ENCODE measurements around the gene DYRK3. TPM values are rescaled to one million over a fixed set of nuclear protein-coding genes. Genes with fewer than 3 reads are reported as not detected.

DYRK3 gene
- total RNA-seq, 2 donors from 2014 or later = 8.4 to 10.7 TPM

GRCh38 chr1:206672844-206673758, 37.8 kb downstream of the DYRK3 start:
- no peak for DNase-seq (ENCODE audit: low spot score)
- intact Hi-C loops (cut with DNase I) = no loop called here

GRCh38 chr1:206674236-206674635, 38.9 kb downstream of the DYRK3 start:
- intact Hi-C loops (cut with DNase I) = no loop called here
- DNase-seq (ENCODE audit: low spot score) = no peak

- intact Hi-C loops (cut with DNase I) = no loop called here
- peak; percentile 83 for DNase-seq (ENCODE audit: low spot score)
Observed at GRCh38 chr1:206674745-206675175, 39.4 kb downstream of the DYRK3 start.

DNA sequence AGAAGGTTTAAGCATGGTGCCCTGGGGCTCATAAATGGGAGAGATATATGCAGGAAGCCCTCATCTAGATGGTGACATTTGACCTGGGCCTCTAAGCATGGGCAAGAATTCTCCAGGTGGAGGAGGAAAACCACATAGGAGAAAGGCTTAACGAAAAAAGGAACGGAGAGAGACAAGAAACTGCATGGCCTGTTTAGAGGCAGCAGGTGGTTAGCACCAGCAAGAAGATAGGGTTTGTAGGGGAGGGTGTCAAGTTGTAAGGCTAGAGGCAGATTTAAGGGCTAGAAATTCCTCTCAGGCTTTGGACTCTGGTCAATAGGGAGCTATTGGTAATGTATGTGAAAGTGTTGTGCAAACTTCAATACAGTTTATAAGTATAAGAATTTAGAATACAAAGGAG, 41.2 kb downstream of the DYRK3 start:
- DNase-seq (ENCODE audit: low spot score) = no peak
- intact Hi-C loops (cut with DNase I) = no loop called here

GRCh38 chr1:206678490-206678889, 43.2 kb downstream of the DYRK3 start:
- intact Hi-C loops (cut with DNase I) = no loop called here
- no peak for DNase-seq (ENCODE audit: low spot score)

- intact Hi-C loops (cut with DNase I) = no loop called here
- no peak for DNase-seq (ENCODE audit: low spot score)
Observed at GRCh38 chr1:206679738-206680211, 44.4 kb downstream of the DYRK3 start.

GRCh38 chr1:206680279-206680678, 44.9 kb downstream of the DYRK3 start:
- intact Hi-C loops (cut with DNase I) = no loop called here
- DNase-seq (ENCODE audit: low spot score) = no peak

DNA sequence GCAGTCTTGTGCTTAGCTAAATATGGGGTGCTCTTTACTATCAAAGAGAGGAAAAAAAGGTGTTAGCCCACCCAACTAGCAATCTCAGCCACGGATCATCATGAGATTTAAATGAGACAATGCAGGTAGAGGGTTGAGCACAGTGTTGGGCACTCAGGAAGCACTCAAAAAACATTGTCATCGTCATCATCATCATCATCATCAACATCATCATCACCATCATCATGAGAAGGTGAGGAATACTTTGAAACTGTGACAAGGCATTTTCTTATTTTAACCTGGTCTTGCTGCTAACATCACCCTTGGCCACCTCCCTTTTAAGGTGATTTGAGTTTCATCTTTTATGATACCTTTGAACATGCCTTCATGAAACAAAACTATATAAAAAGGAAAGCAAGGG, 46.0 kb downstream of the DYRK3 start:
- intact Hi-C loops (cut with DNase I) = no loop called here
- no peak for DNase-seq (ENCODE audit: low spot score)

DNA sequence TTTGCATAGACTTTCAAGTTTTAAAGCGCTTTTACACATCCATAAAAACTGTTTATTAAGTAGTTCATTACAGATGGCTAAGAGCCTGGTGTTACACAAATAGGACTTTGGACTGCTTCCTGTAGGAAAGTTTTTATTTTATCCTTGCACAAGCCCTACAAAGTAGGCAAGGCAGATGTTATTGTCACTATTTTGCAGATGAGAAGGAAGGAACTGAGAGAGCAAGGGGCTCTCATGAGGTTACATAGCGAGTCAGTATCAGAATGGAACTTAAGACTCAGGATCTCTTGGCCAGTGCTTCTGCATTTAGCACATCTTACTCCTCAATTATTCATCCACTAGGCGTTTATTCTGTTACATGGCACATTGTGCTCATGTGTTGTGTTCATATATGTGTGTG, 46.8 kb downstream of the DYRK3 start:
- intact Hi-C loops (cut with DNase I) = no loop called here
- DNase-seq (ENCODE audit: low spot score) = no peak

- DNase-seq (ENCODE audit: low spot score) = no peak
- intact Hi-C loops (cut with DNase I) = no loop called here
Observed at GRCh38 chr1:206683313-206683712, 48.0 kb downstream of the DYRK3 start.

DNA sequence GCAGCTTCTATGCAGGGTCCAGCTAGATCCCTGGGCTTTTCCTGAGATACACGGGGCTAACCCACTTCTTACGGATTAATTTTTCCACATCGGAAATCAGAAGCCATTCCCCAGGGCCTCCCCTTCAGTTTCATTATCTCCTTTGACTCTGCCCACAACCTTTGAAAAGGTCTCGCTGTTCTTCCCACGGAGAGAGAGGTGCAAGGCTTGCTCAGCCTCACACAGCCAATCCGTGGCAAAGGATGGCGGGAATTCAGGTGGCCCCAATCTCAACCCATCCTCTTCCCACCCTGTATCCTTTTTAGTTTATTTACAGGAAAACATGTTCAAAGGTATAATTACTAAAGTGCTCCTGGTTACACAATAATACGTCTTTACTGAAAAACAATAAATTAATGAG, 48.7 kb downstream of the DYRK3 start:
- intact Hi-C loops (cut with DNase I) = no loop called here
- no peak for DNase-seq (ENCODE audit: low spot score)

GRCh38 chr1:206684478-206685333, 49.4 kb downstream of the DYRK3 start, which contains the start of gene MAPKAPK2:
TSS of gene MAPKAPK2 (plus strand) at chr1:206684905. CDS start at chr1:206685230, 325 bp downstream.
- intact Hi-C loops (cut with DNase I) = loop anchor here in 1 of 2 donors (5.0 kb wide), 1 partner anchor 43 kb away; no protein-coding TSS in a partner anchor
- peak; percentile 94 for DNase-seq (ENCODE audit: low spot score)

DNA sequence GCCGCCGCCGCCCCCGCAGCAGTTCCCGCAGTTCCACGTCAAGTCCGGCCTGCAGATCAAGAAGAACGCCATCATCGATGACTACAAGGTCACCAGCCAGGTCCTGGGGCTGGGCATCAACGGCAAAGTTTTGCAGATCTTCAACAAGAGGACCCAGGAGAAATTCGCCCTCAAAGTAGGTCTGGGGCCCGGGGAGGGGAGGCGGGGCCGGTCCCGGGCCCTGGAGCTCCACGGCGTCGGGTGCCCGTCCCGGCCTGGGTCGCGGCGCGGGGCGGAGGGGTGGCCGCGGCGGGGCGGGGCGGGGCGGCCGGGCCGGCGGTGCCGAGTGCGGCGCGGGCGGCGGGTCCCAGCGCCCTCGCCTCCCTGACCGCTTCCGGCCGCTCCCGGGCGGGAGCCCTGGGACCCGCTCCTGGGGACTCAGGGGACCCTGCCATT, 50.0 kb downstream of the DYRK3 start:
- intact Hi-C loops (cut with DNase I) = loop anchor here in 1 of 2 donors (5.0 kb wide), 1 partner anchor 42 kb away; no protein-coding TSS in a partner anchor
- peak; percentile 85 for DNase-seq (ENCODE audit: low spot score)

- peak; percentile 91 for DNase-seq (ENCODE audit: low spot score)
- intact Hi-C loops (cut with DNase I) = loop anchor here in 1 of 2 donors (5.0 kb wide), 1 partner anchor 41 kb away; no protein-coding TSS in a partner anchor
Observed at GRCh38 chr1:206685769-206686477, 50.6 kb downstream of the DYRK3 start.

DNA sequence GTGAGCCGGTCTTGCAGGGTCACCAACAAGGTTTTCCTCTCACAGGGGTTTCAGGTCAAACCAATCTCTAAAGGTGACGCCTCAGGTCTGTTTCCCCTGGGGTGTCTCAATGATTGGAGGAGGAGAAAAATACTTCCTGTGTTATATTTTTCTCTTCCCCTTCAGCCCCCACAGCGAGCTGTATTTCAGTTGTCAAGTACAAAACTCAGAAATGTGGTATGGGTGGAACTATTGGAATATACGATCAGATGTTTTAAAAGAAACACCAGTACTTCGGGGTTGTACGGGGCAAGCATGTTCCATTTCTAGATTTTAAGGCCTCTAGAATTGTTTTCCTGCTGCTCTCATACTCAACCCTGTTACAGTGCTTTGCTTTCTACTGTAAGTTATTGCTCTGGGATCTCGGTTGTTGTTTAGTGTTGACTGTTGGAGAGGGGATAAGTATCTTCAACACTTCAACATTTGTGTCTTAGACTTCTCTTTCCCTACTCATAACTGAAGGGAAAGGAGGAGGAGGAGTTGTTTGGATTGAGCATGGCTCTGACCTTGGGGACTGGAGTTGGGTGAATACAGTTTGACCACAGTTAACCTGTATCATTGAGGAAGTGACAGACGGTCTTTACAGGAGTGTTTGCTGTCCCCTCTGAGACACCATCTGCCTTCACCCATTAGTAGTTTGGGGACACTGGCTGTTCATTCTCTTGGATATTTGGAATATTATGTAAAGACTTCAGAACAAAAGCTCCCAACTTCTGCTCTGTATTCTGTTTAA, 51.3 kb downstream of the DYRK3 start:
- intact Hi-C loops (cut with DNase I) = loop anchor here in 1 of 2 donors (5.0 kb wide), 1 partner anchor 41 kb away; no protein-coding TSS in a partner anchor
- DNase-seq (ENCODE audit: low spot score) = no peak

- intact Hi-C loops (cut with DNase I) = loop anchor here in 1 of 2 donors (5.0 kb wide), 1 partner anchor 40 kb away; no protein-coding TSS in a partner anchor
Observed at GRCh38 chr1:206687251-206687914, 52.0 kb downstream of the DYRK3 start.

GRCh38 chr1:206687915-206688442, 52.6 kb downstream of the DYRK3 start:
- intact Hi-C loops (cut with DNase I) = loop anchor here in 1 of 2 donors (5.0 kb wide), 1 partner anchor 39 kb away; no protein-coding TSS in a partner anchor

More at GRCh38 chr1:206687251-206687914, 52.0 kb downstream of the DYRK3 start:
- DNase-seq (ENCODE audit: low spot score) = no peak

More at GRCh38 chr1:206687915-206688442, 52.6 kb downstream of the DYRK3 start:
- no peak for DNase-seq (ENCODE audit: low spot score)
